DMS114 treated with DMSO at 0.1 percent for 48 hours (cell line): ENCODE results near the gene COA8.
"Not testable (repeated sequence)": the region's sequence is repeated elsewhere in the genome, so short reads cannot be mapped to it uniquely, and the experiment has no call there.

Experiments used
- DNase-seq: peaks from one replicate; lab custom pipeline; 2025; ENCODE audit not compliant: unreplicated experiment; lab: John Stamatoyannopoulos, UW

The COA8 gene

GRCh38 chr14:103525430-103526246 is 37.1 kb upstream of the COA8 start:
- not testable (repeated sequence) for DNase-seq

GRCh38 chr14:103526247-103526913 is 36.4 kb upstream of the COA8 start:
- DNase-seq = no peak

- no peak for DNase-seq
Measured at GRCh38 chr14:103526914-103527248, 35.9 kb upstream of the COA8 start.

GRCh38 chr14:103527408-103528145 is 35.2 kb upstream of the COA8 start:
- DNase-seq = no peak

- no peak for DNase-seq
Measured at GRCh38 chr14:103528146-103528586, 34.6 kb upstream of the COA8 start.

- DNase-seq = peak; percentile 31
Measured at GRCh38 chr14:103528587-103529382, 34.0 kb upstream of the COA8 start, which contains the start of gene TRMT61A. Gene TRMT61A, plus strand, starts transcription at chr14:103529196. Its CDS starts 783 bp downstream, at chr14:103529979.

GRCh38 chr14:103529383-103530365 is 33.1 kb upstream of the COA8 start:
- no peak for DNase-seq

GRCh38 chr14:103530390-103530789 is 32.4 kb upstream of the COA8 start:
- DNase-seq = no peak

- DNase-seq = no peak
Measured at GRCh38 chr14:103530831-103531230, 31.9 kb upstream of the COA8 start.

GRCh38 chr14:103531421-103532215 is 31.1 kb upstream of the COA8 start:
- no peak for DNase-seq

- no peak for DNase-seq
Measured at GRCh38 chr14:103532216-103533136, 30.3 kb upstream of the COA8 start.

GRCh38 chr14:103533137-103533998 is 29.4 kb upstream of the COA8 start:
- DNase-seq = no peak

GRCh38 chr14:103533999-103534575 is 28.7 kb upstream of the COA8 start:
- DNase-seq = no peak

GRCh38 chr14:103534576-103535061 is 28.1 kb upstream of the COA8 start:
- no peak for DNase-seq

GRCh38 chr14:103535081-103535890 is 27.5 kb upstream of the COA8 start:
- DNase-seq = no peak
